AG09309 (cell line): ENCODE data around the gene FTL.

ENCODE experiments used
- DNase-seq: peaks from one replicate; pipeline ENCODE4 v3.0.0-alpha.2; 2010; ENCODE audit warnings: low read depth
- H3K4me3 ChIP-seq: 2 replicates; pipeline ENCODE4 v1.5.1; 2011; ENCODE audit warnings: mild to moderate bottlenecking, low read depth, low read length, moderate library complexity; ENCODE audit not compliant: control insufficient read depth
- TF ChIP-seq, protein P1 (sequence below): IDR thresholded peaks from 2 replicates; pipeline ENCODE4 v1.5.1; 2011; ENCODE audit warnings: mild to moderate bottlenecking, low read depth, low read length, inconsistent platforms; ENCODE audit not compliant: insufficient read depth, control insufficient read depth; ENCODE audit errors: missing control alignments

The FTL gene

DNA sequence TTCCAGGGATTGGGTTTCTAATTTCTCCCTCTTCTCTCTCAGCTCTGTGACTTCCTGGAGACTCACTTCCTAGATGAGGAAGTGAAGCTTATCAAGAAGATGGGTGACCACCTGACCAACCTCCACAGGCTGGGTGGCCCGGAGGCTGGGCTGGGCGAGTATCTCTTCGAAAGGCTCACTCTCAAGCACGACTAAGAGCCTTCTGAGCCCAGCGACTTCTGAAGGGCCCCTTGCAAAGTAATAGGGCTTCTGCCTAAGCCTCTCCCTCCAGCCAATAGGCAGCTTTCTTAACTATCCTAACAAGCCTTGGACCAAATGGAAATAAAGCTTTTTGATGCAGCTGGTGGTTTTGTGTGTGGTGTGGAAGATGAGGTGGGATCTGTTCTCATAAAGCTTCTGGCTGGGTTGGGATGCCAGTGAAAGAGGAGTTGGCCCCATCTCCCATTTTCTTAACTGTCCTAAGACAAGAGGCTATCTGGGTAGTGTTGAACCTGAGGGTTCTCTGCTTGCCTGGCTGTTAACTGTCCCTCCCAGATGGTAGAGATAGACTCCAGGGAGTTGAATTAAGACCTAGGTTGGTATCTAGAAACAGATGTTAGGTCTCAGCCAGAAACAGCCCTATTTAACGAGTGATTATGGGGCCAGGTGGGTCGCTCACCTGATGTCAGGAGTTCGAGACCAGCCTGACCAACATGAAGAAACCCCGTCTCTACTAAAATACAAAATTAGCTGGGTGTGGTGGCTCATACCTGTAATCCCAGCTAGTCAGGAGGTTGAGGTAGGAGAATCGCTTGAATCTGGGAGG, 1.6 kb downstream of the FTL start:
- no peak for DNase-seq
- TF ChIP-seq, protein P1, sequence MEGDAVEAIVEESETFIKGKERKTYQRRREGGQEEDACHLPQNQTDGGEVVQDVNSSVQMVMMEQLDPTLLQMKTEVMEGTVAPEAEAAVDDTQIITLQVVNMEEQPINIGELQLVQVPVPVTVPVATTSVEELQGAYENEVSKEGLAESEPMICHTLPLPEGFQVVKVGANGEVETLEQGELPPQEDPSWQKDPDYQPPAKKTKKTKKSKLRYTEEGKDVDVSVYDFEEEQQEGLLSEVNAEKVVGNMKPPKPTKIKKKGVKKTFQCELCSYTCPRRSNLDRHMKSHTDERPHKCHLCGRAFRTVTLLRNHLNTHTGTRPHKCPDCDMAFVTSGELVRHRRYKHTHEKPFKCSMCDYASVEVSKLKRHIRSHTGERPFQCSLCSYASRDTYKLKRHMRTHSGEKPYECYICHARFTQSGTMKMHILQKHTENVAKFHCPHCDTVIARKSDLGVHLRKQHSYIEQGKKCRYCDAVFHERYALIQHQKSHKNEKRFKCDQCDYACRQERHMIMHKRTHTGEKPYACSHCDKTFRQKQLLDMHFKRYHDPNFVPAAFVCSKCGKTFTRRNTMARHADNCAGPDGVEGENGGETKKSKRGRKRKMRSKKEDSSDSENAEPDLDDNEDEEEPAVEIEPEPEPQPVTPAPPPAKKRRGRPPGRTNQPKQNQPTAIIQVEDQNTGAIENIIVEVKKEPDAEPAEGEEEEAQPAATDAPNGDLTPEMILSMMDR = no peak
- H3K4me3 ChIP-seq = peak overlapping the region; percentile 75

DNA sequence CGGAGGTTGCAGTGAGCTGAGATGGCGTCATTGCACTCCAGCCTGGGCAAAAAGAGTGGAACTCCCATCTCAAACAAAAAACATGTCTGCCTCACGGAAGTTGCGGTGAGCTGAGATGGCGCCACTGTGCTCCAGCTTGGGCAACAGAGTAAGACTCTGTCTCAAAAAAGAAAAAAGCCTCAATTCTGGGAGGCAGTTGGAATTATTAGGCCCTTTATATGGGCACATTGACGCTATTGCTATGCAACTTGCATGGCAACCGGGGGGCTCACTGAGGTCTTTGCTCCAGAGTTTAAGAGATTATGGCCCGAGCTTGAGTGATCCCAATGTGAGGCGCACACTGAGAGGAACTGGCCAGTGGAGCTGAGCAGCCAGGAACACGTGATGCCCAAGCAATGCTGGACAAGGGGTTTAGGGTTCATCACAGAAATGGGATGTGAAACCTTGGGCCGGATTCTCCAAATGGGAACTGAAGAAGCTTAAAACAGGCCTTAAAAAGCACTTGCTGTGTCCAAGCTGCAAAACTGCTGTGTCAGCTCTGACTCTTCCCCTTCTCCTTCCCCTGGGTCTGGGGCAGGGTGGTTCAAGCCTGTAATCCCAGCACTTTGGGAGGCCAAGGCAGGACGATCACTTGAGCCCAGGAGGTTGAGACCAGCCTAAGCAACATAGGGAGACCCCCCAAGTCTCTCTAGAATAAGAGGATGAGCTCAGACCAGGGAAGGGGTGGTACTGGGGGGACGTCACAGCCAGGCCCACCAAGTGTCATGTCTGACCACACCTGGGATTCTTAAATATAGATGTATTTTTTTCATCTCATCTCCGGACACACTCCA, 2.5 kb downstream of the FTL start:
- DNase-seq = no peak
- H3K4me3 ChIP-seq = peak overlapping the region; percentile 75
- TF ChIP-seq, protein P1 = no peak

- H3K4me3 ChIP-seq = no peak overlapping the region
- no peak for DNase-seq
- TF ChIP-seq, protein P1 = no peak
These were observed 3.1 kb downstream of the FTL start for GRCh38 chr19:48968179-48968661.

GRCh38 chr19:48968813-48969218, 3.7 kb downstream of the FTL start:
- no peak overlapping the region for H3K4me3 ChIP-seq
- TF ChIP-seq, protein P1 = no peak
- DNase-seq = no peak

DNA sequence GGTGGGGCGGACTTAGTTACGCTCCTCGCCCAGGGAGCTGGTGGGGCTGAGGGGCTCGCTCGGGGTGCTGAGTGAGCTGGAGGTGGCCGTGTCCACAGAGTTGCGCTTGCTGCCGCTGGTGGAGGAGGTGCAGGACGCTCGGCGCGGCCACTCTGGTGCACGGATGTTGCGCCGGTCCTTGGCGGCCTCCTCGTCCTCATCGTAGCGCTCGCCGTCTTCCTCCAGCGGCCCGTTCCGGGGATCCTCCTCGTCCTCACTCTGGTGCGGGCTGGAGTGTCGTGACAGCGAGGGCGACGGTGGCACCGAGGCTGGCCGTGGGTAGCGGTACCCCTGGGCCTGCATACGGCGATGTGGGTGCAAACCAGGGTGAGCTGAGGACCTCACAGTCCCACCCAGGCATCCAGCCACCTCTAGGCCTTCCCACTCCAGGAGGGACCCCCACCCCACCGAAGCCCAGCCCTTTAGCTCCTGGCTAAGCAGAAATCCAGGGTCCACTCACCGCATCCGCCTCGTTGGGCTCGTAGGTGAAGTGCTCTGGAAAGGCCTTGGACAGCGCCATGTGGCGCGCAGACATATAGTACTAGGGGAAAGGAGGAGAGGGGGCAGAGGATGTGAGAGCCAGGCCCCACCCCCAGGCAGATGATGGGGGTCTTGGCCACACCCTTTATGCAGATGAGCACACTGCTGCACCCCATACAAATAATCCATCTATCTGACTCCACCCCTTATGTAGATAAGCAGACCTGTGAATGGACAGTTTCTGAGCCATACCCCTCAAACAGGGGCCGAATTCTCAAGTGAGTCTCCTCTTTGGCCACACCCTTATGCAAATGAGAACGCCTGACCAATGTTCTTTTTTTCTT, 4.4 kb downstream of the FTL start:
- no peak for DNase-seq
- no peak overlapping the region for H3K4me3 ChIP-seq
- TF ChIP-seq, protein P1 = no peak
